ENCODE measurements around the gene SFT2D2.
A peak's percentile ranks its signal among the peaks of the same experiment; 100 is the strongest.
"Not testable (repeated sequence)": the region's sequence is repeated elsewhere in the genome, so short reads cannot be mapped to it uniquely, and the experiment has no call there.

SFT2D2 gene

DNA sequence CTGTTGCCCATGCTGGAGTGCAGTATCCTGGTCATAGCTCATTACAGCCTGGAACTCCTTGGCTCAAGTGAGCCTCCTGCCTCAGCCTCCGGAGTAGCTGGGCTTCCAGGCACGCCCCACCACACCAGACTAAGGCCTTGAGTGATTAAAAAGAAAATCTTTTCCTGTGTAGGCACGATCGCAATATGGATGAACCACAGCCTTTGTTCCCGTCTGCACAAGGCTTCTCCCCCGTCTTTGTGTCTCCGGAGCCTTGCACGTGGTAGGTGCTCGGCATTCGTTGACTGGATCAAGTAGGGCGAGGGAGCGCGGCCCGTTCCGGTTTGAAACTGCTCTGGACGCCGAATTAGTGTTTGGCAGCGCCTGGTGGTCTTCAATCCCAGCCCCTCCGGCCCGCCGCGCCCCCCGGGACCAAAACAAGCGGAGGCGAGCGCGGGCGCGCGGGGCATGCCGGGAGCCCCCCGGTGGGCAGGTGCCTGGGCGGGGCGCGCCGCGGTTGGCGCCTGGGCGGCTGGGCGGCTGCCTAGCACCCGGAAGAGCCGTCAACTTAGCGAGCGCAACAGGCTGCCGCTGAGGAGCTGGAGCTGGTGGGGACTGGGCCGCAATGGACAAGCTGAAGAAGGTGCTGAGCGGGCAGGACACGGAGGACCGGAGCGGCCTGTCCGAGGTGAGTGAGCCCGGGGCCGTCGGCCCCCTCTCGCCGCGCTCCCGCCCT, at the start of gene SFT2D2:
Gene SFT2D2, plus strand, starts transcription at position 529 of the 715 bp plus-strand sequence. Its CDS starts 76 bp downstream, at position 605.
- peak; percentile 91 for DNase-seq (ENCODE audit: low read depth, low spot score)

DNA sequence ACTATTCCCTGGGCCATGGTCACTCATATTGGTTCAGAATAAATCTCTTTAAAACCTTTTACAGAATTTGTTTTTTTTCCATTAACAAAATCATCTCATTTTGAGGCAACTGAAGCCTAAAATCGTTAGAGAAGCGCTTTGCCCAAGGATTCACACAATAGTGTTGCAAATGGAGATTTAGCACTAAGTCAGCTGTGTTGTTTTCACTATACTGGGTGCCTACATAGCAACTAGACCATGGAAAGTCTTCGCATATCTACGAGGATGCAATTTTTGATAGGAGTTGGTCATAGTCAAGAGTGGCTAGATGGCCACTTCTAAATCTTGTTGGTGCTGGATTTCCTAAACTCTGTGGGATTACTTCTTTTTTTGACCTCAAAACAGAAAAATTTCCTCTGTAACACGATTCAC, 47.6 kb upstream of the SFT2D2 start:
- no peak for DNase-seq (ENCODE audit: low read depth, low spot score)

DNA sequence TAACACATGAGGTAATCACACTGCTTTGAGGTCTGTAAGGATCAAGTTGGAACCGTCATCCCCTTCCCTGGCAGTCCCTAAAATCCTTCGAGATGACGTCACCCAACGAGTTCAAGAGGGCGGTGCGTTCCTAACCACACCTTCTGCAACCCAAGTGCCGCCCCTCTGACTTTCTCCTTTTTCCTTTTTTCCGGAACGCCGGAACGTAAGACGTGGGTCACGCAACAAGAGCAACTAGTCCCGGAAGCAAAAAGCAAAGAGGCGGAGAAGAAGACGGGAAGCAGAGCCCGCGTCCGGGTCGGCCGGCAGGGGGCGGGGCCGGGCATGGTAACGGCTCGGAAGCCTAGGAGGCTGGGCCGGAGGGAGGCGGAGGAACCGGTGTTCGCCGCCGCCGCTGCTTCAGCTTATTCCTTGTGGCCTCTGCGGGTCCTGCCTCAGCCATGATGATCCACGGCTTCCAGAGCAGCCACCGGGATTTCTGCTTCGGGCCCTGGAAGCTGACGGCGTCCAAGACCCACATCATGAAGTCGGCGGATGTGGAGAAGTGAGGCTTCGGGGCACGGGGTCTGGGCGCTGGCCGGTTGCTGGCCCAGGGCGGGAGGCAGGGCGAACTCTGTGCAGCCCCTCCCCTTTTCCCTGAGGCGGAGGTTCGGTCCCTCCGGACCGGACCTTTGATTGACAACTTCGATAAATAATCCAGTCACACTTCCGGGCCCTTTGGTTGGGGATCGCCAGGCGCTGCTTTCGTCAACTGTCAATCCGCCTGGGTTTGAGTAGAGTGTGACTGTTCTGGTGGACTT, 47.0 kb upstream of the SFT2D2 start, which contains the start of gene TIPRL:
Gene TIPRL, plus strand, starts transcription at position 325 of the 800 bp plus-strand sequence. Its CDS starts 116 bp downstream, at position 441.
- DNase-seq (ENCODE audit: low read depth, low spot score) = peak; percentile 99

DNA sequence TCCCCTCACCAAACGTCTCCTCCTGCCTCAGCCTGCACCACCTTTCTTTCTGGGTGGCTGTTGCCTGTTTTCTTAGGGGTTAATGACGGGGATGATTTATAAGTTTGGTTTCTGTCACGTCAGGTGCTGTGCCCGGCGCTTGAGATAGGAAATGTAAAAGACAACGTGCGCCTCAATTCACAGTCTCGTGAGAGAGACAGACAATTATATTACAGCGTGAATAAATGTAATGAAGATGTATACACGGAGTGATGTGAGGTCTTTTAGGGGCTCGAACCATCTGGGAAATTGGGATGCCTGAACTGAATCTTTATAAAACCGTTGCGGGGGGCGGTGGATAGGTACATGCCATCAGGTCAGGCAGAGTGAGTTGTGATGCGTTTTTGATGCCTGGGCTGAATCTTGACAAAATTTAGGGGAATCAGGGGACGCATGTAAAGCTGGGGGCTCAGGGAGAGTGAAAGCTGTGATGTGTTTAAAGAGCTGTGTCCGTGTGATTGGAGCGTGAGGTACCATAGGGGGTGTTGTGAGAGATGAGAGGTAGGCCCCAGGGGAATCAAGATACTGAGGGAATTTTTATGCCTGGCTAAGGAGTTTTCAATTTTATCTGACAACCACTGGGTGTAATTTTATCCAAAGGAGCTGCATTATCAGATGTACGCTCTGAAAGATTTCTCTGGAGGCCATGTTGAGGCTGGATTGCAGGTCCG, 46.2 kb upstream of the SFT2D2 start:
- DNase-seq (ENCODE audit: low read depth, low spot score) = peak; percentile 30

DNA sequence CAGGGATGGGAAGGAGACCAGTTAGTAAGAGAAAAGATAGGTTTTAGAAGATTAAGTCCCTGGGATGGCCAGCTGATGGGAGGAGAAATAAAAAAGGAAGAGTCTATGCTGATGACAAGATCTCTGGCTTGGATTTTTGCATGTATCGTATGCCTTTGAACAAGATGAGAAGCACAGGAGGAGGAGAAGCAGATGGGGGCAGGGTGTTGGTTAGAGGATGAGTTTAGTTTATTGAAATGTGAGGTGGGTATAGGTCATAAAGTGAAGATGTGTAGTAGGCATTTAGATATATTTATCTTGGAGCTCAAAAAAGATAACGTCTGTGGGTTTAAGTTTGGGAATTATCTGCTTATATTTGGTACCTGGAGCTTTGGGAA, 45.7 kb upstream of the SFT2D2 start:
- no peak for DNase-seq (ENCODE audit: low read depth, low spot score)

GRCh38 chr1:168181063-168181720, 44.6 kb upstream of the SFT2D2 start:
- DNase-seq (ENCODE audit: low read depth, low spot score) = not testable (repeated sequence)

DNA sequence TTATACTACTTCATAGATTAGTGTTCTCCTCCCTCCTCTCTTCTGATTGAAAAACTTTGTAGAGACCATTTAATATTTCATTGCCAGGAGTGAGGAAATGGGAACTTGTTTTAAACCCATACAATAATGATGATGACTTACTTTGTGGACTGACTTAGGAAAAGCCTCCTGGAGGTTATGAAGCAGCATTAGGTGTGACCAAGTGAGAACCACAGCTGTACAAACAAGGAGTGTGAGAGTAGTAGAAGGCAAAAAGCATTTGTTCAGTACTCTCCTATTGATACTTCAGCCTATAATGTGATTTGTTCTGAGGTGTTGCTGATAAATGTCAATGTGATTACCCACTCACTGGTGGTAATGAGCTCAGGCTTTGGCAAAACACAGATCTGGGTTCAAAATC, 38.6 kb upstream of the SFT2D2 start:
- no peak for DNase-seq (ENCODE audit: low read depth, low spot score)

DNA sequence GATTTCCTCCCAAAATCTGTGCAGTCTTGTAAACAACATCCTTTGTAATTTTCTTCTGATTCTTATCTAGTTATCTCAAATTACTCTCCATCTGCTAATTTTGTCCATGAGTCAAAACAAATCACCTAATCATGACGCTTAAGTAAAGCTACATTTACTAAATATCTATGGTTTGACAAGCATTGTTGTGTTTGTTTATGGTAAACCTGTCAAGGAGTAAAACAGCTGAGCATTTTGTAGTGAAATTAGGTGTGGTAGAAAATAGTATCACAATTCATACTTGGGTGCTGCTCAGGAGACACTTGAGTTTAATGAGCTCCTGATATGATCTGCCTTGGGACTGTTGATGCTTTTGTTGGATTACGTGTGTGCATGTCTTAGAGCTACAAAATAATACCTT, 35.4 kb upstream of the SFT2D2 start:
- no peak for DNase-seq (ENCODE audit: low read depth, low spot score)

- DNase-seq (ENCODE audit: low read depth, low spot score) = peak; percentile 61
These were observed 30.3 kb upstream of the SFT2D2 start for GRCh38 chr1:168195199-168196135.

GRCh38 chr1:168199056-168199455, 26.7 kb upstream of the SFT2D2 start:
- DNase-seq (ENCODE audit: low read depth, low spot score) = no peak

DNA sequence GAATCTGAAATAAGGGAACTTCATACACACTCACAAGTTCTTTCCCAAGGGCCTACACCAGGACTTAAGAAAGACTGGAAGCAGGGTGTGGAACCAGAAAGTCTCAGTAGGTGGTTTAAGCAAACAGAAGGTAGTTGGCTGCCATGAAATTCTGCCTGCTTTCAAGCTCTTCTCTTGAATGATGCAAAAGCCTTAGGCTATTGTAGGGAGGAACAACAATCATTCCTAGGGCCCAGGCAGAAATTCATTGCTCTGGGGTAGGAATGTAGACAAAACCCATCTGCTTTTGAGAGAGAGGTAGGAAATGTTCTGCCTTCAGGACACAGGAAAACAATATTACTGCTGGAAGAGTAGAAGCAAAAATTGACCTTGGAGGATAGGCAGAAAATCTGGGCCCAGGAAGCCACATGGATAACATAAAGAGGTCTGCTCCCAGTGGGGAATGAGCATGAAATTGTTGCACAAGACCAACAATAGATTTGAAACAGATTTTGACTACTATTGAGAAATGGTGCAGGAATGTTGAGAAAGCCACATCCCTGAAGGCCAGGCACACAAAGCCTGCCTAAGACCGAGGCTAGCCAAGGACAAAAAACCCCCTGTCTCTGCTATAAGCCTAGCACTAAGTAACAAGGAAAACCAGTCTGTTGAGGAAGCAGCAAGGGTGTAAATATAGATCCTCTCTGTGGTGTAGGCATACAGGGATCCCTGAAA, 22.7 kb upstream of the SFT2D2 start:
- peak; percentile 32 for DNase-seq (ENCODE audit: low read depth, low spot score)

DNA sequence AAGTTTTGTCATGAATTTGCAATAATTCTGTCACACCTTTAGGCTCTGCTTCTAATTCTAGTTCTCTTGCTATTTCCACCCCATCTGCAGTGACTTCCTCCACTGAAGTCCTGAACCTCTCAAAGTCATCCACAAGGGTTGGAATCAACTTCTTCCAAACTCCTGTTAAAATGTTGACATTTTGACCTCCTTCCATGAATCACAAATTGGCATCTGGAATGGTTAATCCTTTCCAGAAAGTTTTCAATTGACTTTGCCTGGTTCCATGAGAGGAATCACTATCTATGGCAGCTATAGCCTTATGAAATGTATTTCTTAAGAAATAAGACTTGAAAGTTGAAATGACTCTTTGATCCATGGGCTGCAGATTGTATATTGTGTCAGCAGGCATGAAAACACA, 19.7 kb upstream of the SFT2D2 start:
- no peak for DNase-seq (ENCODE audit: low read depth, low spot score)

- DNase-seq (ENCODE audit: low read depth, low spot score) = not testable (repeated sequence)
These were observed 18.1 kb upstream of the SFT2D2 start for GRCh38 chr1:168207673-168208072.

- no peak for DNase-seq (ENCODE audit: low read depth, low spot score)
These were observed 15.5 kb upstream of the SFT2D2 start for GRCh38 chr1:168210312-168210711.

DNA sequence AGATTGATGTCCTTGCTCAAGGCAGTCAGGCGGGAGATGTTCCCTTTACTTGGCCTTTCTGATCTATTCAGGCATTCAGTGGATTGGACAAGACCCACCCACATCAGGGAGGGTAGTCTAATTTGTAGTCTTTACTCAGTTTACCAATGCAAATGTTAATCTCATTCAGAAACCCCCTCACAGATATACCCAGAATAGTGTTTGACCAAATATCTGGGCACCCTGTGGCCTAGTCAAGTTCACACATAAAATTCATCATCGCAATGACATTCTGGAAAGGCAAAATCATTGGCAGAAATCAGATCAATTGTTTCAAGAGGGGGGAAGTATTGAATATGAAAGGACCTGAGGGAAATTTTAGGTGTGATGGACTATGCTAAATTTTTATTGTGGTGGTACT, 12.5 kb upstream of the SFT2D2 start:
- DNase-seq (ENCODE audit: low read depth, low spot score) = no peak

DNA sequence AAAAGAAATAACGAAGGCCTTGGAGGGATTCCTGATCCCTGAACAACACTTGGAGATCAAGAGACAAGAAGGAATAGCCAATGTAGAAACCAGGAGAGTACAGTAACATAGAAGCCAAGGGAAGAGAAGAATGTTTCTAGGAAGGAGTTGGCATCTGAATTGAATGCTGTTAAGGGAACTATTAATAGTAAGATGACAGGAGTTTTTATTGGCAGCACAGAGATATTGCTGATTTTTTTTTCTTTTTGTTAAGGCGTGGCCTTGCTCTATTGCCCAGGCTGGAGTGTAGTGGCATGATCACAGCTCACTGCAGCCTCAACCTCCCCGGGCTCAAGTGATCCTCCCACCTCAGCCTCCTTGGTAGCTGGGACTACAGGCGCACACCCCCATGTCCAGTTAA, 9.6 kb upstream of the SFT2D2 start:
- DNase-seq (ENCODE audit: low read depth, low spot score) = no peak

DNA sequence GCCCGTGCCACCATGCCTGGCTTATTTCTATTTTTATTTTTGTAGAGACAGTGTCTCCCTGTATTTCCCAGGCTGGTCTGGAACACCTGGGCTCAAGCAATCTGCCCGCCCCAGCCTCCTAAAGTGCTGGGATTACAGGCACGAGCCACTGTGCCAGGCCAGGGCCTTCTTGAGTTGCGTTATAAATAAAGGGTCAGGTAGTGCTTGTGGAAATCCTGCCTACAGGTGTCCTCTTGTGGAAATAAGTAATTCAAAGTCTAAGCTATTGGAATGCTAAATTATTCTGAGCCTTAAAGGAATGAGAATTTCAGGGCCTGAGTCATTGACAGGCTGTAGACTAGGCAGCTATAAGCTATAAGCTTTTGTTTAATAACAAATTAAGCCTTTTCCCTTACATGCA, 8.1 kb upstream of the SFT2D2 start:
- no peak for DNase-seq (ENCODE audit: low read depth, low spot score)

GRCh38 chr1:168218658-168219057, 7.1 kb upstream of the SFT2D2 start:
- no peak for DNase-seq (ENCODE audit: low read depth, low spot score)

GRCh38 chr1:168220470-168220871, 5.3 kb upstream of the SFT2D2 start:
- DNase-seq (ENCODE audit: low read depth, low spot score) = no peak

DNA sequence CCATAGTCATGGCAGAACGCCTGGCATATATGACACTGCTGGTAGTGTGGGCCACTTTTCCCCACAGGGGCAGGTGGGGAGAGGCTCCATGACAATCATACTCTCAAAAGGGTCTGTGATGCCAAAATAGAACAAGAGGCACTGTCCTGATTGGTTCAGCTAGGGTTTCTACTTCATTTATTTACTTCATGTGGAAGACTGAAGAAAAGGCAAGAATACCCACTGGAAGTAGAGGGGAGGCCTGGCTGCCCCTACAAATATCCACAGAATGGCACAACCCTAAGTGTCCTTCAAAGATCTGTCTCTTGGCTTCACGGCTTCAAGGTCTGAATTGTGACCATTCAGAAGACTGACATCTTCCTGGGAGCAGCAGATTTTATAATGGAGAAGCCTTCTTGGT, 4.5 kb upstream of the SFT2D2 start:
- no peak for DNase-seq (ENCODE audit: low read depth, low spot score)
